Mesodermal cell (in vitro differentiated cells): Measurements from ENCODE around the gene ABHD2.
"Not testable (repeated sequence)": the region's sequence is repeated elsewhere in the genome, so short reads cannot be mapped to it uniquely, and the experiment has no call there.

Experiments used
- H3K27ac ChIP-seq: 2 replicates; pipeline ENCODE4 v1.7.0; 2013; ENCODE audit warnings: mild to moderate bottlenecking, low read depth, low read length, moderate library complexity; ENCODE audit not compliant: severe bottlenecking
- H3K36me3 ChIP-seq: 2 replicates; pipeline ENCODE4 v1.7.1; 2013; ENCODE audit warnings: mild to moderate bottlenecking, low read length, moderate library complexity; ENCODE audit not compliant: control insufficient read depth, insufficient read depth
- H3K4me1 ChIP-seq: one replicate; pipeline ENCODE4 v1.7.1; 2013; ENCODE audit warnings: mild to moderate bottlenecking, low read length; ENCODE audit not compliant: insufficient read depth, control insufficient read depth, poor library complexity, severe bottlenecking
- H3K4me3 ChIP-seq: 2 replicates; pipeline ENCODE4 v1.7.0; 2013; ENCODE audit warnings: low read length, control low read depth, mild to moderate bottlenecking; ENCODE audit not compliant: insufficient read depth, poor library complexity, severe bottlenecking; ENCODE audit errors: extremely low read depth
- H3K9me3 ChIP-seq: 2 replicates; pipeline ENCODE4 v1.7.1; 2013; ENCODE audit warnings: mild to moderate bottlenecking, low read length, moderate library complexity; ENCODE audit not compliant: control insufficient read depth
- WGBS, 2 experiments: methylation state at CpG; one replicate each; pipeline ENCODE4 v1.1.5; 2013; ENCODE audit warnings: missing lambda C conversion rate in 2 of 2; ENCODE audit not compliant: insufficient coverage in 2 of 2; 5-methylcytosine and 5-hydroxymethylcytosine counted together

ABHD2 gene

DNA sequence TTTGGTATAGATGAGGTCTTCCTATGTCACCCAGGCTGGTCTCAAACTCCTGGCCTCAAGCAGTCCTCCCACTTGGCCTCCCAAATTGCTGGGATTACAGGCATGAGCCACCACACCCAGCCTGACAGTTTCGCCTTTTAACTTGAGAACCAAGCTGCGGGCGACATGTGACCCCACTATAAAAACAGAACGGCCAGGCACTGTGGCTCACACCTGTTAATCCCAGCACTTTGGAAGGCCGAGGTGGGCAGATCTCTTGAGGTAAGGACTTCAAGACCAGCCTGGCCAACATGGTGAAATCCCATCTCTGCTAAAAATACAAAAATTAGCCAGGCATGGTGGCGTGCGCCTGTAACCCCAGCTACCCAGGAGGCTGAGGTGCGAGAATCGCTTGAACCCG lies 52.9 kb downstream of the ABHD2 start:
- WGBS, 2 experiments, result 88 to 96% methylated on average over 10 of the region's 10 CpGs
- H3K9me3 ChIP-seq, H3K27ac ChIP-seq, H3K4me3 ChIP-seq, H3K36me3 ChIP-seq: not testable (repeated sequence)
- H3K4me1 ChIP-seq, result peaks cover 37% of the 10 kb centered on the region

GRCh38 chr15:89141885-89142284 lies 53.6 kb downstream of the ABHD2 start:
- Histone ChIP-seq H3K4me3 (no peak overlapping the region), H3K36me3 (no peaks in the 10 kb centered on the region), H3K9me3 (no peaks in the 10 kb centered on the region), H3K4me1 (peaks cover 33% of the 10 kb centered on the region), H3K27ac (no peak overlapping the region)
- WGBS, 2 experiments, result 20% methylated on average over 1 of the region's 2 CpGs; no CpG with 5 or more reads in 1 of the 2 experiments

DNA sequence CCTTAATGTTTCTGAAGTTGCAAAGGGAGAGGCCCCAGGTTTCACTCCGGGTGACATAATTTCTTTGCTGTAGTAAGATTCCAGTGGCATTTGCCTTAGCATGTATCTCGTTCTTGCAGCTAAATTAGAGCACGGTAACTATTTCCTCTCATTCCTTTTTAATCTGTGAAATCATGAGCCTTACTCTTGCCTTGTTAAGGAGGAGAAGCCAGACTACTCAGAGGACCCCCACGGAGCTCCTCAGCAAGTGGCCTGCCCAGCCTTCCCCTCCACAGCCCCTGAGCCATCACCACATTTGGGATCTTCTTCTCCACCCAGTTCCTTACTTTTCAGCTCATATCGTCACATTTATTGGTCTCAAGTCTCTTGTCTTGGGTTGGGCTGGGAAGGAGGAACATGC lies 54.2 kb downstream of the ABHD2 start:
- Histone ChIP-seq H3K4me3 (no peak overlapping the region), H3K4me1 (peaks cover 28% of the 10 kb centered on the region), H3K36me3 (no peaks in the 10 kb centered on the region), H3K9me3 (no peaks in the 10 kb centered on the region), H3K27ac (no peak overlapping the region)
- 85 to 86% methylated on average over 4 of the region's 5 CpGs for WGBS, 2 experiments

DNA sequence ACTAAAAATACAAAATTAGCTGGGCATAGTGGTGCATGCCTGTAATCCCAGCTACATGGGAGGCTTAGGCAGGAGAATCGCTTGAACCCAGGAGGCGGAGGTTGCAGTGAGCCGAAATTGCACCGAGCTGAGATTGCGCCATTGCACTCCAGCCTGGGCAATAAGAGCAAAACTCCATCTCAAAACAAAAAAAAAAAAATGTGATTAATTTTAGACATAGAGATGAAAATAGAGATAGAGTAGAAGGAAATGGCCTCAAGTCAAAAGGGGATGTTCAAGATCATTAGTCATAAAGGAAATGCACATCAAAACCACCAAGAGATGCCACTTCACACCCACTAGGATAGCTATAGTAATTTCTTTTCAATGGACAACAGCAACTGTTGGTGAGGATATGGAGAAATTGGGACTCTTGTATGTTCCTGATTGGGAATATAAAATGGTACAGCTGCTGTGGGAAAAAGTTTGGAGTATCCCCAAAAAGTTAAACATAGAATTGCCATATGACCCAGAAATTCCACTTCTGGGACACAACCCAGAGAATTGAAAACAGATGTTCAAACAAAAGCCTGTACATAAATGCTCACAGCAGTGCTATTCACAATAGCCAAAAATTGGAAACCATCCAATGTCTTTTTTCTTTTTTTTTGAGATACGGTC lies 55.4 kb downstream of the ABHD2 start:
- WGBS, 2 experiments, result 92 to 93% methylated on average over 3 to 4 of the region's 6 CpGs
- Histone ChIP-seq H3K27ac (no peak overlapping the region), H3K36me3 (no peaks in the 10 kb centered on the region), H3K4me1 (peaks cover 22% of the 10 kb centered on the region), H3K9me3 (no peaks in the 10 kb centered on the region), H3K4me3 (no peak overlapping the region)

GRCh38 chr15:89144491-89144890 lies 56.2 kb downstream of the ABHD2 start:
- WGBS, 2 experiments, result 100% methylated on average over 1 to 2 of the region's 3 CpGs
- Histone ChIP-seq H3K4me3 (no peak overlapping the region), H3K36me3 (no peaks in the 10 kb centered on the region), H3K4me1 (peaks cover 14% of the 10 kb centered on the region), H3K9me3 (no peaks in the 10 kb centered on the region), H3K27ac (no peak overlapping the region)

- H3K27ac ChIP-seq, result no peak overlapping the region
- H3K4me3 ChIP-seq, result no peak overlapping the region
- H3K4me1 ChIP-seq, result peaks cover 13% of the 10 kb centered on the region
- H3K9me3 ChIP-seq, result no peaks in the 10 kb centered on the region
- peaks cover under 1% of the 10 kb centered on the region for H3K36me3 ChIP-seq
- WGBS, 2 experiments, result 89 to 92% methylated on average over 2 to 3 of the region's 5 CpGs
Measured at GRCh38 chr15:89146366-89146765, 58.1 kb downstream of the ABHD2 start.

- peaks cover 11% of the 10 kb centered on the region for H3K36me3 ChIP-seq
- H3K4me1 ChIP-seq, result no peaks in the 10 kb centered on the region
- WGBS, 2 experiments, result 100% methylated on average over 1 of the region's 2 CpGs
- H3K27ac ChIP-seq, result no peak overlapping the region
- no peak overlapping the region for H3K4me3 ChIP-seq
- H3K9me3 ChIP-seq, result no peaks in the 10 kb centered on the region
Measured at GRCh38 chr15:89148126-89148525, 59.9 kb downstream of the ABHD2 start.

- no peaks in the 10 kb centered on the region for H3K4me1 ChIP-seq
- 82 to 92% methylated on average over 5 of the region's 7 CpGs for WGBS, 2 experiments
- peaks cover 11% of the 10 kb centered on the region for H3K36me3 ChIP-seq
- H3K9me3 ChIP-seq, result no peaks in the 10 kb centered on the region
- H3K27ac ChIP-seq, result no peak overlapping the region
- no peak overlapping the region for H3K4me3 ChIP-seq
Measured at GRCh38 chr15:89149501-89150101, 61.3 kb downstream of the ABHD2 start.

GRCh38 chr15:89150287-89150686 lies 62.0 kb downstream of the ABHD2 start:
- H3K36me3 ChIP-seq, result peaks cover 14% of the 10 kb centered on the region
- H3K27ac ChIP-seq, result no peak overlapping the region
- H3K9me3 ChIP-seq, result no peaks in the 10 kb centered on the region
- no peaks in the 10 kb centered on the region for H3K4me1 ChIP-seq
- 84% methylated on average over 2 of the region's 3 CpGs; no CpG with 5 or more reads in 1 of the 2 experiments for whole genome bisulfite sequencing, 2 experiments
- no peak overlapping the region for H3K4me3 ChIP-seq

GRCh38 chr15:89150762-89151664 lies 62.8 kb downstream of the ABHD2 start:
- no peak overlapping the region for H3K4me3 ChIP-seq
- H3K36me3 ChIP-seq, result peaks cover 19% of the 10 kb centered on the region
- WGBS, 2 experiments, result 91 to 98% methylated on average over 7 to 9 of the region's 12 CpGs
- H3K4me1 ChIP-seq, result no peaks in the 10 kb centered on the region
- H3K9me3 ChIP-seq, result no peaks in the 10 kb centered on the region
- H3K27ac ChIP-seq, result no peak overlapping the region
